Measurements from ENCODE around the gene CCDC141.
"Not testable (repeated sequence)": the region's sequence is repeated elsewhere in the genome, so short reads cannot be mapped to it uniquely, and the experiment has no call there.

CCDC141 gene

DNA sequence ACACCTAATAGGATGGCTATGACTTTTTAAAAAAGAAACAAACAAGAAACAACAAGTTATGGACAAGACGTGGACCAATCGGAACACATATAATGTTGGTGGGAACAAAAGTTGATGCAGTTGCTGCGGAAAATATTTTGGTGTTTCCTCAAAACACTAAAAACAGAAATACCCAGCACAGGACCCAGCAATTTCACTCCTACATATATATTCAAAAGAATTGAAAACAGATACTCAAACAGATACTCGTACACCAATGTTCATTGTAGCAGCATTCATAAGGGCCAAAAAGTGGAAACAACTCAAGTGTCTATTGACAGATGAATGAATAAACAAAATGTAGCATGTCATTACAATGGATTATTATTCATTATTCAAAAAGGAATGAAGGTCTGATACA is 12.1 kb downstream of the CCDC141 start:
- DNase-seq, result no peak

DNA sequence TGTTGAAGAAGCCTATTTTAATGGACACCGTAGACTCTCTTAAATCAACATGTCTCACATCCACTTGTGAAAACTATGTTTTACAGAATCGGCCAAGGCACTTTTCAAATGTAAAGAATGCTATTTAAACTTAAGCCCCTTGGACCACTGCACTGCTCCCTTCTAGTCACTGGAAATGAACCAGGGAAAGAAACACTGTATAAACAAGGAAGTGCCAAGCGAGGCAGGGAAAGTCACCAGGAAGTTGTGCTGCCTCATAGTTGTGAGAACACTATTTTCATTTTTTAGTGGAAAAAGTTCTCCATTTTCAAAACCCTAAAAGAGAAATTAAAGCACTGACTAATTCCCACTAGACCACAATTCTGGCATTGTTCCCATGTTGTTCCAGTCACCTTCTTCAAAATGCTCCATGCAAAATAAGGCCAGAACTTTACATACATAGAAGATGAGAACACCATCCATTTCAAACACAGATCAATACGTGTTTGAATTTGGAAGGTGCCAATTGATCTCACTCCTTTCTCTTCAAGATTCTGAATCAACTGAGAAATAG is 13.5 kb downstream of the CCDC141 start:
- DNase-seq, result no peak

DNA sequence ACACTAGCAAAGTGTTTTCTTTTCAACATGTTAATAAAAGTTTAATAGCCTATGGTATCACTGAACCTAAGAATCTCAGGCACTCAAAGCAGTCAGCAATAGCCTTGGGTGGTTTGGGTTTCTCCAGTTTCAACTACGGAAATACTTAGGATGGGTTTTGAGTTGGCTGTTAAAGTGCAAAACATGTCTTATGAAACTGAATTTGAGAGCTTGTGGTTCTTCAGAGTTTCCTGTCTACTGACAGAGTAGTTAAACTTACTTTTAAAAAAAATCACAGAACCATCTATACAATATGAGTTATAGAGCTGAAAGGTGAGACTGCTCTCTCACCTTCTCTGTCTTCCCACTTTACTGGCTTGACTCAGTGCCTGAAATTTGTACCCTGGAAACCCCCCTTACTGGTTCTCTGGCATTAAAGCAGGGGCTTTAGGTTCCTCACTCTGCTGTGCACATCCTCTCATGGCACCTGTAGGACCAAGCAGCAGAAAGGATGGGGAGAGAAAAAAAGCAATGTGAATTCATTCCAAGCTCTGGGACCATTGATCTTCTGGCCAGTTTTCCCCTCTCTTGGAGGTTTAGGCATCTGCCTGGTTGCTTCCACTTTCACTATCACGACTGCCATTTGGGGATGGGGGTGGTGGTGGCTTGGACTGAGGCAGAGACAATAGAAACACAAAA is 18.1 kb downstream of the CCDC141 start:
- DNase-seq, result no peak

DNA sequence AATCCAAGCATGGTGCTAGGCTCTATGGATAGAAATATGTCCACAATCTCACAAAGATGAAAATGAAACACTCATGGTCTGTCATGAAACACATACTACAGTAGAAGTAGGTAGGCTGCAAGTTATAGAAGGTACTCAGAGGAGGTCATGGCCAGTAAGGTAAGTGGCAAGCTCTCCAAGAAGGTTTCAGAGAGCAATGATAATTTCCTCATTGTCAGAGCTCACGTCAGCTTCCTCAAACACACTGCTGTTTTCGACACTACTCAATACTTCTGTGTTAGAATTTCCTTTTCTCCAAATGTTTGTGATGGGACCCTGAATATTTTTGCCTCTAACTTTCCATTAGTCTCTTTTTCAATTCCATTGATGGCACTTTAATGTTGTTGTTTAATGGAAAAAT is 25.5 kb downstream of the CCDC141 start:
- no peak for DNase-seq

DNA sequence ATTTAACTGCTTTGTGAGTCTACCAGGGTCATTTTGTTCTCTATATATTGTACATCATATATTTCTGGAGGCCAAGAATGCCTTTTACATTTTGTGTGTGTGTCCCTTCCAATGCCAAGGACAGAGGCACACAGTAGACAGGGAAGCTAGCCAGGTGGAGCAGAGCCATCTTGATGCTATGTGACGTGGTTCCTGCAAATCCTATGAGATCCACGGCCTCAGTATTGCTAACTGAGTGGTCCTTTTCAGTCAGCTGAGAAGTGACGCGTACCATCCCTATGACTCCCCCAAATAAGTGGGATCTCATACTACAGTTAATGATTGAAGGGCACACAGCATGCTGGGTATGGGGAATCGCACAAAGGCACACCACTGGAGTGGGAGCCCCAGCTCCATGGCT is 27.3 kb downstream of the CCDC141 start:
- DNase-seq, result no peak

DNA sequence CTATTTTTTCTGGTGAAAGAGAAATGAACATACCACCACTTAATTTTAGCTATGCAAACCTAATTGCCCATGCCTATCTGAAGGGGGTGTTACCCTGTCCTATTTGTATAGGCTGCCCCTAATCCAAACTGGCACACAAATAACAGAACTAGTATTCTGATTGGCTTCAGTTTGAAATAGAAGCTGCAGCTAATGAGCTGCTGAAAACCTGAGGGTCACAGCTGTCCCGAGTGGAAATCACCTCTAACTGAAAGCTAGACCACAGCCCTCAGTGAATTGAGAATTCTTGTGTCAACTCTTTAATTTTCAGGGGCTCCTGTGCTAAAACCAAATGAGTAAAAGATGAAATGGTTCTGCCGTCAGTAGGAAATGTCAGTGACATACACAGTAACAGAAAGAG is 28.7 kb downstream of the CCDC141 start:
- DNase-seq, result no peak

DNA sequence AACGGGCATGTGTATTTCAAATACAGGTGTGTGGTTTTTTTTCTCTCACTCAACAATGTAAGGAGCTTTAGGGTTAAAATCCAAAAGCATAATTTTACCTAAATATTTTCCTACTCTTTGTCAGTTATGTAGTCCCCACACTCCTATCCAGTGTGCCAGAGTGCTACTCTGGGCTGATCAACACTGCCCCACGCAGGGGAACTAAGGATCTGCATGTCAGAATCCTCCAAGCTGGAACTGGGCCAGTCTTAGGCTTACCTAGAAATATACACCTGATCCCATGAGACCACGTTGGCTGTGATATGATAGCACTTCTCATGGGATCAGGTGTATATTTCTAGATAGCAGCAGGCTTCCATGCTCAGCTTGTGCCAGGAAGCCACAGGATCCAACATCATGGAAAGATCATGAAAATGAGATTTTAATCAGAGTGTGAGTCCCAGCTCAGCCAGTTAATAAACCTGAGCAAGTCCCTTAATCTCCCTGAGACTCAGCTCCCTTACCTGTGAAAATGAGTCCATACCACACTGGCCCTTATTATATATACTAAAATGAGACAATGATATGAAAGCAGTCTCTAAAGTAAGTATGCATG is 29.7 kb downstream of the CCDC141 start:
- peak; percentile 22 to 26 for DNase-seq

DNA sequence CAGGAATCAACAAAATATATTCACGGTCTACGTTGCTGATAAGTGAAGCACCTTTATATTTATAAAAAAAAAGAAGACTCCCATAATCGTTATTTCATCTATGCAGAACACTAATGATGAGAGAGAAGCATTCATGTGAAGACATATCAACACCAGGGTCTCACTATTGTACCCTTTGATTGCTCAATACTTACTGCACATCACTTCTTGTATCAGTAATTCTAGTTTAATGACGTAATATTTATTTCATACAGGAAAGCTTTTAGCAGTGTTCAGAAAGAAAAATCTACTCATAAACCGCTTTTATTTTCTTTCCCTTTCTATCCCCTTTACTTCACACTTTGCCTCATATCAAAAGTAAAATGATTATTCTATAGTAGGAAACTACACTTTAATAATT is 30.7 kb downstream of the CCDC141 start:
- DNase-seq, result no peak

DNA sequence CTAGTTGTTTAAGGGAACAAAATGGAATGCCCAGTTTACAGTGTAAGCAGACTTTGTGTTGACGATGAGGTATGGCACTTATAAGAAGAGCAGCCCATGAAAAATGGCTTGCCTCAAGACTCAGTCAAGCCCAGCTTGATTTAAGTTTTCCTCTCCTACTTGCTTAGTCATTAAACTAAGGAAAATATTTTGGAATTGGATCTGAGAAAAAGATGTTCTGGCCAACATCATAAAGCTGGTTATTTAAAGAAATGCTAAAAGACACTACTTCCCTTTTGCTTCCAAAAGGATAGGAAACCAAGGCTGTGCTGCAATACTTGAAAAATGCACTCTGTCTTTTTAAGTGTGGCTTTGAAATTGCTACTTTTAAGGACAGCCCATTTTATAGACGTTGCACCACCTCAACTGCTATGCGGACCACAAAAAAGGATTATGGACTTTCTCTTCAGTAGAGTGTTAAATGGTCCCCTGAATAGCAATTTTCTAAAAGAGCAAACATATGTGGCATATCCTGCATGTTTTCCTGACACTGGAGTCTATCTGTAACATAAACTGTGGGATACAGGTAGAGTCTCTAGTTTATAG is 32.1 kb downstream of the CCDC141 start:
- DNase-seq, result peak; percentile 4 to 7

DNA sequence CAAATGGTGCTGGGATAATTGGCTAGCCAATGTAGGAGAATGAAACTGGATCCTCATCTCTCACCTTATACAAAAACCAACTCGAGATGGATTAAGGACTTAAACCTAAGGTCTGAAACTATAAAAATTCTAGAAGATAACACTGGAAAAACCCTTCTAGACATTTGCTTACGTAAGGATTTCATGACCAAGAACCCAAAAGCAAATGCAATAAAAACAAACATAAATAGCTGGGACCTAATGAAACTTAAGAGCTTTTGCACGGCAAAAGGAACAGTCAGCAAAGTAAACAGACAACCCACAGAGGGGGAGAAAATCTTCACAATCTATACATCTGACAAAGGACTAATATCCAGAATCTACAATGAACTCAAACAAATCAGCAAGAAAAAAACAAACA is 35.7 kb downstream of the CCDC141 start:
- DNase-seq, result not testable (repeated sequence)

DNA sequence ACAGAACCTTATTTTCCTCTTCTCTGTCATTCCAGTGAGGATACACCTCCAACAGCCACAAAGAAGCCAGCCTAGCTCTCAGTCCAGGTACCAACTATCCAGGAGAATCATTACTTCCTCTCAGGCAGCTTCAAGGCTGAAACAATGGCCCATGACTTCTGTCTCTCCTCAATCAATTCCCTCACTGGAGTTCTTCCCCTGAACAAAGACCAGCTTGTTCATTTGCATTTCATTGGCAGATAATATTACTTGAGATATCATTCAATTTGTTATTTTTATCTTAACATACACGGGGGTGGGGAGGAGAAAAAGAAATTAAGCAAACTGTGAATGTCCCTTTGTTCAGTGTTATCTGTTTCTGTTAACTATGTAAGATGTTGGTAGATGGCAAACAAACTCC is 44.0 kb downstream of the CCDC141 start:
- no peak for DNase-seq

DNA sequence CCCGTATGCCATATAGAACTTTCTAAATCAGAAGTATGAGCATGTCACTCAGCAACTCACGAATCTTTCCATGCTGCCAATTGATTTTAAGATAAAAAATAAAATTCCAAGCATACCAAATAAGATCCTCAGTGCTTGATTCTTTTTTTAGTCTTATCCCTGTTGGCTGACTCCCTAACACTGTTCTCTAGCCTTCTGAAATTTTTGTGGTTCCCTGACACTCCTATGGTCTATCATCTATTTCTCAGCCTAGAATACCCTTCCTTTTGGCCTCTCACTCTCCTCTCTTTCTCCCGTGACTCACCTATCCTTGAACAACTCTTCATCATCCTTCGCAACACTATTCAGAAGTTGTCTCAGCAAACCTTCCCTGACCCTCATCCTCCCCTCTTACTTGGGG is 50.5 kb downstream of the CCDC141 start:
- no peak for DNase-seq

DNA sequence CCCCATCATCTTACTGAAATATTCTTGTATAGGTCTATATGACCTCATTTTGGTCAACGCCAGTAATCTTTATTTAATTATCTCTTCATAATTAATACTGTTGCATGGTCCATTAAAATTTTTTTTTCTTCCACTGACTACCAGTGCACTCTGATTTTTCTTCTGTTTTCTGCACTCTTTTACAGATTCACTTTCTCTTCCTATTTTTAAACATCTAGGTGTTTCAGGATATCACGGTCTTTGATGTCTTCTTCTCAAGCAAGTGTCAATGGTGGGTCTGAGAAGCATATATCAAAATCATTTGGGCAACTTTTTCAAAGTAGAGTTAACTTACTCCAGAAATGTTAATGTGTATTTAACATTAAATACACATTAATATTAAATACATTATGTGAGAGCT is 51.4 kb downstream of the CCDC141 start:
- no peak for DNase-seq

DNA sequence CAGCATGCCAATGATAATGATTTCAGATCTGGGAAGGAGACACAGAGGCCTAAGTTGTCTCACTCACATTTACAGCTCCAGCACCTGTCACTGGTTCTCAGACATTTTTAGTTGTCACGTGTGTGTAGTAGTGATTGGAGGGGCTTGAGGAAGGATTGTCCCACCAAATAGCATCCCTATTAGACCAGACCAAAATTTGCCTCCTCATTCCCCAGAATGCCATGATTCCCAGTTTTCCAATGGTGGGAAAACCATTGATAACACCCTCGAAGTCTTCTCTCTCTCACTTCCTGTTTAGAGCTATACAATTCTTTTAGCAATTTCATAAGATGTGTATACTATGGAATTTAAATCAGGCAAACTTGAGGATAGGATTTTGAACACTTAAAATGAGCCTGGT is 52.5 kb downstream of the CCDC141 start:
- DNase-seq, result no peak

DNA sequence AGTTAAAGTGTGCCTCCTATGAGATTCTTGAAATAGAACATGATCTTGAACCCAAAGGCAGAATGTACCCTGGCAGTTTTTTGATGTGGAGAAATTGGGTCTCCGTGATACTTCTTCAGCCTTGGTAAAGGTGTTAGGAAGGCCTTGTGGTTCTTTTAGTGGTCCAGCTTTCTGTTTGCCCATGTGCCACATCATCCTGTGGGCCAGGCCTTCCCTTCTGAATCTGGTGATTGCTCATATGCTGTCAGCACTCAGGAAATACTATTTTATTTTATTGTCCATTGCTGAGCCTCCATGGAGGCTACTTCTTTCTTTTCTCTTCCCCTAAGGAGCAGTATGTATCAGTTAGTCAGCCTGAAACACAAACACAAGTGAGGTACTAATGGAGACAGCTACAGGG is 52.9 kb downstream of the CCDC141 start:
- no peak for DNase-seq

DNA sequence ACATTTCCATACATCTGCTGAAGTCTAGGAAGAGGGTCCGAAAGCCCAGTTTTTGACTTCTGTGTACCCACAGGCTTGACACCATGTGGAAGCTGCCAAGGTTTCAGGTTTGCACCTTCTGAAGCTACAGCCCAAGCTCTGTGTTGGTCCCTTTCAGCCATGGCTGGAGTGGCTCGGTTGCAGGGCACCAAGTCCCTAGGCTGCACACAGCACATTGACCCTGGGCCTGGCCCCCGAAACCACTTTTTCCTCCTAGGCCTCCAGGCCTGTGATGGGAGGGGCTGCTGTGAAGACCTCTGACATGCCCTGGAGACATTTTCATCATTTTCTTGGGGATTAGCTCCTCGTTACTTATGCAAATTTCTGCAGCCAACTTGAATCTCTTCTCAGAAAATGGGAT is 55.7 kb downstream of the CCDC141 start:
- DNase-seq, result no peak

DNA sequence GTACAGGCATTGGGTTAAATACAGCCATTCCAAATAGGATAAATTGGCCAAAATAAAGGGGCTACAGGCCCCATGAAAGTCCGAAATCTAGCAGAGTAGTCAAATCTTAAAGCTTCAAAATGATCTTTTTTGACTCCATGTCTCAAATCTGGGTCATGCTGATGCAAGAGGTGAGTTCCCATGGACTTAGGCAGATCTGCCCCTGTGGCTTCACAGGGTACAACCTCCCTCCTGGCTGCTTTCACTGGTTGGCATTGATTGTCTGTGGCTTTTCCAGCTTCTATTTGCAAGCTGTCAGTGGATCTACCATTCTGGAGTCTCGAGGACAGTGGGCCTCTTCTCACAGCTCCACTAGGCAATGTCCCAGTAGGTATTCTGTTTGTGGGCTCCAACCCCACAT is 56.1 kb downstream of the CCDC141 start:
- DNase-seq, result no peak

DNA sequence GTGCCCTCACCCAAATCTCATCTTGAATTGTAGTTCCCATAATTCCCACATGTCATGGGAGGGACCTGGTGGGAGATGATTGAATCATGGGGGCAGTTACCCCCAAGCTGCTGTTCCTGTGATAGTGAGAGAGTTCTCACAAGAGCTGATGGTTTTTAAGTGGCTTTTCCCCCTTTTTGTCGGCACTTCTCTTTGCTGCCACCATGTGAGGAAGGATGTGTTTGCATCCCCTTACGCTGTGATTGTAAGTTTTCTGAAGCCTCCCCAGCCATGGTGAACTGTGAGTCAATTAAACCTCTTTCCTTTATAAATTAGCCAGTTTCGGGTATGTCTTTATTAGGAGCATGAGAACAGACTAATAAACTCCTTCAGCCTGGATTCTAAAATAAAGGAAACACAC is 57.2 kb downstream of the CCDC141 start:
- DNase-seq, result not testable (repeated sequence)

DNA sequence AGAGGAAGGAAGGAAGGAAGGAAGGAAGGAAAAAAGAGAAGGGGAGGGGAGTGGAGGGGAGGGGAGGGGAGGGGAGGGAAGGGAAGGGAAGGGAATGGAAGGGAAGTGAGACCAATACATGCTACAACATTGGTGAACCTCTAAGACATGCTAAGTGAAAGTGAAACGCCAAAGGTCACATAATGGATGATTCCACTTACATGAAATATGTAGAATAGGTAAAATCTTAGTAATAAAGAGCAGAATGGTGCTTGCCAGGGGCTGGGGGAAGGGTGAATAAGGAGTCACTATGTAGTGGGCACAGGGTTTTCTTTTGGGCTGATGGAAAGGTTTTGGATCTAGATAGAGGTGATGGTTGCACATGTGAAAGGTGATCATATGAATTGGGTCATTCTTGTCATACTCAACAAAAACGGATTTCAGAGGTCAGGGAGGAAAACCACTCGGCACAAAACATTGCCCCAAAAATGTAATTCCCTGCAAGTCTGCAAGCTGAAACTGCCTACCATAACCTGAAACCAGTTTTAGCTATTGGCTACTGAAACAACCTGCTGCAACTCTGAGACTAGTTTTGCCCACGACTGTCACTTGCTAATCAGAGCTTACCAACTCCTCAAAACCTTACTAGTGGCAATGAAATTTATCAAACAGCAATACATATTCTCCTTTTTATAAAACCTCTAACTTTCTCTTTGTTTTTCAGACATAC is 59.2 kb downstream of the CCDC141 start:
- DNase-seq, result no peak

DNA sequence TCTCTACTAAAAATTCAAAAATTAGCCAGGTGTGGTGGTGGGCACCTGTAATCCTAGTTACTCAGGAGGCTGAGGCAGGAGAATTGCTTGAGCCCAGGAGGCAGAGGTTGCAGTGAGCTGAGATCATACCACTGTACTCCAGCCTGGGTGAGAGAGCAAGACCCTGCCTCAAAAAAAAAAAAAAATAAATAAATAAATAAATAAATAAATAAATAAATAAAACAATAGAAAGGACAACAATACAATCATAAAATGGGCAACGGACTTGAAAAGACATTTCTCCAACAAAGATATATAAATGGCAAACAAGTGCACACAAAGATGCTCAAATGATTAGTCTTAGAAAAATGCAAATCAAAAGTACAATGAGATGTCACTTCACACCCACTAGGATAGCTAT is 60.5 kb downstream of the CCDC141 start:
- not testable (repeated sequence) for DNase-seq

DNA sequence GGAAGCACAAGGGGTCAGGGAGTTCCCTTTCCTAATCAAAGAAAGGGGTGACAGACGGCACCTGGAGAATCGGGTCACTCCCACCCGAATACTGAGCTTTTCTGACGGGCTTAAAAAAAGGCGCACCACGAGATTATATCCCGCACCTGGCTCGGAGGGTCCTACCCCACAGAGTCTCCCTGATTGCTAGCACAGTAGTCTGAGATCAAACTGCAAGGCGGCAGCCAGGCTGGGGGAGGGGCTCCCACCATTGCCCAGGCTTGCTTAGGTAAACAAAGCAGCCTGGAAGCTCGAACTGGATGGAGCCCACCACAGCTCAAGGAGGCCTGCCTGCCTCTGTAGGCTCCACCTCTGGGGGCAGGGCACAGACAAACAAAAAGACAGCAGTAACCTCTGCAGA is 67.3 kb downstream of the CCDC141 start:
- DNase-seq, result not testable (repeated sequence)

DNA sequence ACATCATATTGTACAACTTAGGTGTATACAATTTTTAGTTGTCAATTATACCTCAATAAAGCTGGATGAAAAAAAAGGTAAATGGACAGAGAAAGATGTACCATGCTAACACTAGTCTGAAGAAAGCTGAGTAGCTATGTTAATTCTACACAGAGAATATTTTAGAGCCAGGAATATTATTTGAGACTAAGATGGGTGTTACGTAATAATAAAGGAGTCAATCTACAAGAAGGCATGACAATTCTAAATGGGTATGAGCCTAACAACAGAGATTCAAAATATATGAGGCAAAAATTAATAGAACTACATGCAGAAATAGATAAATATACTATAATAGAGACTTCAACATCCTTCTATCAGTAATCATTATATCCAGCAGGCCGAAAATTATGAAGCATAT is 69.1 kb downstream of the CCDC141 start:
- no peak for DNase-seq

DNA sequence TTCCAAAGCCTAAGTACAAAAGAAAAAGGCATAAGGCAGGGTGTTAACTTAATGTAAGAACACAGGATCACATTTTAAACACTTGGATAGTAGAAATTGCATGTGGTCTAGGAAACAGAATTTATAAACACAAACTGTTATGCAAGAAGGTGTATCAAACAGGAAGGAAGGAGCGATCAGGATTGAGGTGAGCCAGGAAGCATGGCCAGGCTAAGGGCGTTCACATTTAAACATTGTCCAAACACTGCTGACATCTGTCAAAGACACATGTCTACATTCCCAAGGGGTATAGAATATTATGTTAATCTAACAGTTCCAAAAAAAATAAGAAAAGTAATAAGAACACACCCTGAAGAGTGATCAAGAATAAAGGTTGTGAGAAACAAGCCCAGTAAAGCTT is 71.3 kb downstream of the CCDC141 start:
- DNase-seq, result no peak

DNA sequence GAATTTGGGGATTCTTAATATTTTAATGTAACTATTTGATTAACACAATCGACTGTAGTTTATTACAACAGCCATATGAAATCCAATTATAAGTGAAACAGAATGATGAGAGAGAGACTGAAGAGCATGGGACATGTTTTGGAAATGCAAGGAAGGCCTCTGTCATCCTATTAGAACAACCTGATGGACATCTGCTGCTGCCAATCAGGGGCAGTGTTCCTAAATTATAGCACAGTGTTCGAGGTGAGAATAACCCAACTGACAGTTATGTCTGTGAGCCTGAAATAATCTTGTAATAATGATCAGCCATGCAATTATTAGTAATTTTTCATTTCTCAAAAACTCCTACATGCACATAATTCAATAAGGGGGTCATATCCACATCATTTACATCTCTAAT is 73.6 kb downstream of the CCDC141 start:
- no peak for DNase-seq

All from AML-193 (cell line).